MCF 10A (cell line): ENCODE measurements around the gene CPNE2. TPM values are rescaled to one million over a fixed set of nuclear protein-coding genes. Genes with fewer than 3 reads are reported as not detected.

Experiments
- BruUV-seq: library from RNA; stranded (reverse); fragments of 400-500 nt; replicated peaks from 2 replicates; lab custom pipeline; 2021; lab: Mats Ljungman, UMichigan
- CTCF ChIA-PET: fragments of 300-600 bp; sonication (Branson Sonifier 250); formaldehyde crosslinking; extraction: SDS; loops from one replicate; lab custom pipeline; 2021; ENCODE audit warnings: antibody characterized with exemption, inconsistent platforms; lab: Yijun Ruan, JAX
- POLR2A ChIA-PET: fragments of 300-600, 350-650 bp; sonication (Branson Sonifier 250); formaldehyde crosslinking; extraction: SDS; loops from one replicate; lab custom pipeline; 2020; ENCODE audit warnings: antibody characterized with exemption, inconsistent platforms; lab: Yijun Ruan, JAX
- DNase-seq: peaks from one replicate; pipeline ENCODE4 v3.0.0-alpha.2; 2018; ENCODE audit not compliant: unreplicated experiment
- H3K27ac Mint-ChIP-seq: one replicate; pipeline ENCODE4 v1.8.0; 2022; ENCODE audit warnings: mild to moderate bottlenecking, low read depth, mixed read lengths; ENCODE audit not compliant: unreplicated experiment
- H3K27me3 Mint-ChIP-seq: one replicate; pipeline ENCODE4 v1.8.0; 2022; ENCODE audit warnings: mixed read lengths; ENCODE audit not compliant: insufficient read depth, unreplicated experiment
- H3K36me3 Mint-ChIP-seq: one replicate; pipeline ENCODE4 v1.8.0; 2022; ENCODE audit warnings: mild to moderate bottlenecking, moderate library complexity, mixed read lengths; ENCODE audit not compliant: insufficient read depth, unreplicated experiment
- H3K4me1 Mint-ChIP-seq: one replicate; pipeline ENCODE4 v1.8.0; 2022; ENCODE audit warnings: mixed read lengths; ENCODE audit not compliant: insufficient read depth, unreplicated experiment
- H3K4me3 Mint-ChIP-seq: one replicate; pipeline ENCODE4 v1.8.0; 2022; ENCODE audit warnings: mild to moderate bottlenecking, moderate library complexity, mixed read lengths; ENCODE audit not compliant: unreplicated experiment
- H3K9me3 Mint-ChIP-seq: one replicate; pipeline ENCODE4 v1.8.0; 2022; ENCODE audit warnings: mixed read lengths; ENCODE audit not compliant: unreplicated experiment
- CTCF ChIP-seq: fragments of 200-600 bp; IDR thresholded peaks from one replicate; pipeline ENCODE4 v1.8.0; 2022; ENCODE audit warnings: antibody characterized with exemption, mild to moderate bottlenecking; ENCODE audit not compliant: unreplicated experiment
- intact Hi-C: fragments of 100-400 bp; cut with micrococcal nuclease; formaldehyde crosslinking; loops from 2 replicates; pipeline ENCODE4 v1.14.1; 2022
- total RNA-seq: library from RNA; stranded (reverse); gene quantifications from 2 replicates; pipeline ENCODE4 v1.2.3, GENCODE V29; 2022

CPNE2 gene
- total RNA-seq, 1 experiment from 2014 or later: 6.7 TPM

DNA sequence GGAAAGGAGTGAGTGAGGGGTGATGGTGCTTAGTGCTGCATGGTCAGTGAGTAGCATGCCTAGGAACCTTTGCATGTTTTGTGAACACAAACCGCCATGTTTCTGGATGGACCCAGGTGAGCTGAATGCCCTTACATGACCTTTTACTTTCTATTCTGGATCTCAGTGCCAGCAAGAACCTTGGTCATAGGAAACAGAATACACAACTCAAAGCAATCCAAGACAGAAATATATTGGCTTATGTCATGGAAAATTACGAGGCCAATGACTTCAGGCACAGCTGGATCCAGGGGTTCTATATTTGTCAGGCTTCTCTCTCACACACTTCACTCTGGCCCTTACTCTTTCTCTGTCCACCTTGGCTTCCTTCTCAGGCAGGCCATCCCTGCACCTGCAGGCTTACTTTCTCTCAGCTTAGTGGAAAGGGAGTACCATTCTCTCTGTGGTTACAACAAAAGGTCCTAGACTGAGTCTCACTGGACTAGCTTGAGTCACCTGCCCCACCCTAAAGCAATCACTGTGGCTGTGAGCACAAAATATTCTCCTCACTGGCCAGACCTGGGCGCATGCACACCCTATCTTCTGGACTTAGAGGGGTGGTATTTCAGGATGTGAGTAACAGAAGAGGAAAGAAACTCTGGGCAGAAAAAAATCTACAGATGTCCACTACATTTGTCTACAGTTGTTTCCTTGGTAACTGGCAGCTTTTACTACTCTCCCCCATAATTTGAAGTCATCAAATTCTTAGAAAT is 20.4 kb upstream of the CPNE2 start:
- intact Hi-C loops: no loop called here
- Mint-ChIP-seq H3K27me3 (no peaks in the 10 kb centered on the region), H3K4me3 (no peak overlapping the region), H3K4me1 (peaks cover 22% of the 10 kb centered on the region), H3K36me3 (no peaks in the 10 kb centered on the region), H3K27ac (peak overlapping the region; percentile 76), H3K9me3 (no peaks in the 10 kb centered on the region)
- no TSS peak for BruUV-seq
- DNase-seq: peak; percentile 52
- CTCF ChIA-PET: interaction anchor here (0.6 to 3.1 kb wide), 4 partner anchors 12 to 204 kb away, joined by 3 to 23 read pairs (median 4); no protein-coding TSS in a partner anchor
- POLR2A ChIA-PET: no interaction called here
- TF ChIP-seq CTCF: no peak

DNA sequence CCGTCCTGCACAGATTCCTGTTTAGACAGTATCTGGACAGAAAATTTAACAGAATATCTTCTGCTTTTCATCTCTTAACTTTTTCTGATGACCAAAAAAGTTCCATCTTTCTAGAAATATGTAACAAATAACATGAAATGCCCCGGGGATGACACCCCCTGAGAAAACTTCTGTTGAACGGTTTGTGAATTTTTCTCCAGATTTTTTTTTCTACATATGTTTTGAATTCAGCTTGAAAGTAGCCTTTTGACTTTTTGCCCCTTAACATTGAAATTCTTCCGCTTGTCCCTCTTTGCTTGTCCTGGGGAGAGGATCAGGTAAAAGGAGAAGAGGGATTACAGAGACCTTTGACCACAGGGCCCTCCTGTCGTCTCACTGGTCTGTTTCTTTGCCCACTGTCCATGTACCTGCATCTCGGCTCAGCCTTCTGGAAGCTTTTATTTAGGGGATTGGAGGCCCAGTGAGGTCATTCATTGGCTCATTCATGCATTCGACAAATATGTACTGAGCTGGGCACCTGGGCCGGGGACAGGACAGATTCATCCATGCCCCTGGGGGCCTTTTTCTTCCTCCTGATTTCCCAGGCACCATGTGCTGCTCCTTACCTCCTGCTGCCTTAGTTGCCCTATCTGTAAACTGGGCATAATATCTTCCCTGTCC is 19.6 kb upstream of the CPNE2 start:
- H3K36me3 Mint-ChIP-seq: no peaks in the 10 kb centered on the region
- no TSS peak for BruUV-seq
- peaks cover 22% of the 10 kb centered on the region for H3K4me1 Mint-ChIP-seq
- intact Hi-C loops: no loop called here
- no peak overlapping the region for H3K4me3 Mint-ChIP-seq
- no peaks in the 10 kb centered on the region for H3K27me3 Mint-ChIP-seq
- no peak for TF ChIP-seq CTCF
- POLR2A ChIA-PET: no interaction called here
- CTCF ChIA-PET: interaction anchor here (0.6 to 3.1 kb wide), 3 partner anchors 11 to 205 kb away, joined by 3 to 23 read pairs (median 4); no protein-coding TSS in a partner anchor
- no peak for DNase-seq
- H3K27ac Mint-ChIP-seq: no peak overlapping the region
- no peaks in the 10 kb centered on the region for H3K9me3 Mint-ChIP-seq

- DNase-seq: no peak
- no peaks in the 10 kb centered on the region for H3K36me3 Mint-ChIP-seq
- H3K9me3 Mint-ChIP-seq: no peaks in the 10 kb centered on the region
- intact Hi-C loops: no loop called here
- TF ChIP-seq CTCF: no peak
- CTCF ChIA-PET: interaction anchor here (0.6 to 1.0 kb wide), 2 partner anchors 10 to 18 kb away, joined by 3 to 4 read pairs; no protein-coding TSS in a partner anchor
- BruUV-seq: no TSS peak
- no peak overlapping the region for H3K4me3 Mint-ChIP-seq
- no peaks in the 10 kb centered on the region for H3K27me3 Mint-ChIP-seq
- H3K4me1 Mint-ChIP-seq: no peaks in the 10 kb centered on the region
- POLR2A ChIA-PET: no interaction called here
- no peak overlapping the region for H3K27ac Mint-ChIP-seq
Observed at GRCh38 chr16:57077714-57078113, 14.7 kb upstream of the CPNE2 start.

DNA sequence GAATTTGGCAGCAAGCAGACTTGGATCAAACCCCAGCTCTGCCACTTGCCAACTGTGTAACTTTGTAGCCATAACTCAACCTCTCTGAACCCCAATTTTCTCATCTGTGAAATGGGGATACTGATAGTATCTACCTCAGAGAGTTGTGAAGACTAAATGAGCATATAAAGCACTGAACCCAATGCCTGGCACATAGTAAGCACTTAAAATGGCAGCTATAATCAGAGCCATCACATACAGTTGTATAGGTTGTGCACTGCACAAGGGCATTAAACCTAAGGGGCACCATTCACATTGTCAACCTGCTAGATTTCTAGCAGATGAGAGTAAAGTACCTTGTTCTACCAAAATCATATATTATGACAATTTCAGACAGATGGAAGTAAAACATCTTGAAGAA is 10.6 kb upstream of the CPNE2 start:
- no peak for DNase-seq
- H3K4me3 Mint-ChIP-seq: no peak overlapping the region
- no peak overlapping the region for H3K27ac Mint-ChIP-seq
- H3K4me1 Mint-ChIP-seq: peaks cover 4% of the 10 kb centered on the region
- CTCF ChIA-PET: interaction anchor here (0.8 to 5.7 kb wide), 3 partner anchors 16 to 340 kb away, joined by 3 to 74 read pairs (median 5); partner anchors contain the start of gene CPNE2
- no peaks in the 10 kb centered on the region for H3K9me3 Mint-ChIP-seq
- H3K36me3 Mint-ChIP-seq: no peaks in the 10 kb centered on the region
- POLR2A ChIA-PET: no interaction called here
- intact Hi-C loops: loop anchor here (5.0 kb wide), 2 partner anchors 214 to 336 kb away; partner anchors contain the start of gene SLC12A3
- TF ChIP-seq CTCF: no peak
- H3K27me3 Mint-ChIP-seq: no peaks in the 10 kb centered on the region
- BruUV-seq: no TSS peak
